T-helper 1 cell (primary cell): ENCODE data around the gene ENDOG.
"Not testable (repeated sequence)": the region's sequence is repeated elsewhere in the genome, so short reads cannot be mapped to it uniquely, and the experiment has no call there.

Experiments
- DNase-seq, 5 donors: peaks; one replicate each; pipeline ENCODE4 v3.0.0-alpha.2; 2012 to 2020

ENDOG gene

GRCh38 chr9:128829477-128830251, 11.4 kb downstream of the ENDOG start, which contains the start of gene SPOUT1:
TSS of gene SPOUT1 (minus strand) at chr9:128829794. CDS start at chr9:128829780, 14 bp downstream.
- peak; percentile 86 to 93 (median 90) for DNase-seq

- DNase-seq = no peak
Measured at GRCh38 chr9:128833696-128834095, 15.4 kb downstream of the ENDOG start.

GRCh38 chr9:128835246-128836210, 17.2 kb downstream of the ENDOG start:
- DNase-seq = no peak

- no peak for DNase-seq
Measured at GRCh38 chr9:128836509-128837145, 18.3 kb downstream of the ENDOG start.

- DNase-seq = no peak
Measured at GRCh38 chr9:128838338-128838737, 20.0 kb downstream of the ENDOG start.

GRCh38 chr9:128840524-128840923, 22.2 kb downstream of the ENDOG start:
- no peak for DNase-seq

GRCh38 chr9:128841694-128842492, 23.6 kb downstream of the ENDOG start:
- no peak for DNase-seq

GRCh38 chr9:128843171-128843570, 24.9 kb downstream of the ENDOG start:
- DNase-seq = not testable (repeated sequence)

- DNase-seq = no peak
Measured at GRCh38 chr9:128845186-128845931, 27.1 kb downstream of the ENDOG start.

GRCh38 chr9:128846680-128847030, 28.4 kb downstream of the ENDOG start:
- DNase-seq = no peak

- DNase-seq = no peak
Measured at GRCh38 chr9:128847803-128848202, 29.5 kb downstream of the ENDOG start.

- DNase-seq = not testable (repeated sequence)
Measured at GRCh38 chr9:128851024-128851423, 32.7 kb downstream of the ENDOG start.

GRCh38 chr9:128851779-128852600, 33.7 kb downstream of the ENDOG start:
- DNase-seq = not testable (repeated sequence)

- not testable (repeated sequence) for DNase-seq
Measured at GRCh38 chr9:128852646-128853045, 34.3 kb downstream of the ENDOG start.

- DNase-seq = not testable (repeated sequence)
Measured at GRCh38 chr9:128854454-128854853, 36.2 kb downstream of the ENDOG start.

- DNase-seq = not testable (repeated sequence)
Measured at GRCh38 chr9:128858476-128858875, 40.2 kb downstream of the ENDOG start.

GRCh38 chr9:128860937-128861336, 42.6 kb downstream of the ENDOG start:
- DNase-seq = no peak

GRCh38 chr9:128861501-128861900, 43.2 kb downstream of the ENDOG start:
- DNase-seq = no peak

- DNase-seq = no peak
Measured at GRCh38 chr9:128862401-128862851, 44.1 kb downstream of the ENDOG start.

- DNase-seq = peak; percentile 62 to 82 (median 75)
Measured at GRCh38 chr9:128863647-128864046, 45.3 kb downstream of the ENDOG start.
